Measurements from ENCODE around the gene STK39. TPM values are rescaled to one million over a fixed set of nuclear protein-coding genes. Genes with fewer than 3 reads are reported as not detected.
A peak's percentile ranks its signal among the peaks of the same experiment; 100 is the strongest.

The STK39 gene
- polyA plus RNA-seq, 1 donor from 2014 or later: 9.5 TPM

- H2AFZ ChIP-seq (ENCODE audit: low read depth, low read length): no peak overlapping the region
- no peaks in the 10 kb centered on the region for H3K36me3 ChIP-seq (ENCODE audit: insufficient read depth, low read length)
- no peak overlapping the region for H3K27ac ChIP-seq (ENCODE audit: low read length)
- H3K4me2 ChIP-seq (ENCODE audit: low read length): no peak overlapping the region
- H3K9me3 ChIP-seq (ENCODE audit: low read length): no peaks in the 10 kb centered on the region
- H3K79me2 ChIP-seq (replicated peaks; ENCODE audit: insufficient read depth, low read length): no peaks in the 10 kb centered on the region
- H3K4me3 ChIP-seq (ENCODE audit: low read length): no peak overlapping the region
- H3K27me3 ChIP-seq (ENCODE audit: insufficient read depth, low read depth, low read length): no peaks in the 10 kb centered on the region
- H3K9me2 ChIP-seq (ENCODE audit: insufficient read depth, low read length): no peaks in the 10 kb centered on the region
- H3K9ac ChIP-seq (ENCODE audit: low read length): no peak overlapping the region
- H3F3A ChIP-seq (ENCODE audit: insufficient read depth, low read length, poor library complexity, severe bottlenecking): no peaks in the 10 kb centered on the region
- H4K20me1 ChIP-seq (ENCODE audit: insufficient read depth): no peaks in the 10 kb centered on the region
- no peak for TF ChIP-seq RAD21 (conservative IDR thresholded peaks at IDR 0.05)
- TF ChIP-seq TAF1 (IDR thresholded peaks at IDR 0.05; ENCODE audit: low read depth): no peak
- TF ChIP-seq EZH2 (IDR thresholded peaks at IDR 0.05; ENCODE audit: borderline replicate concordance, insufficient read depth, low read length, poor library complexity, severe bottlenecking): no peak
- TF ChIP-seq POLR2AphosphoS5 (IDR thresholded peaks at IDR 0.05): no peak
- no peak for TF ChIP-seq MXI1 (conservative IDR thresholded peaks at IDR 0.05; ENCODE audit: poor library complexity, severe bottlenecking)
- TF ChIP-seq SMC3 (conservative IDR thresholded peaks at IDR 0.05; ENCODE audit: poor library complexity): no peak
- no peak for TF ChIP-seq EP300 (conservative IDR thresholded peaks at IDR 0.05; ENCODE audit: poor library complexity, severe bottlenecking)
- TF ChIP-seq, protein P1, sequence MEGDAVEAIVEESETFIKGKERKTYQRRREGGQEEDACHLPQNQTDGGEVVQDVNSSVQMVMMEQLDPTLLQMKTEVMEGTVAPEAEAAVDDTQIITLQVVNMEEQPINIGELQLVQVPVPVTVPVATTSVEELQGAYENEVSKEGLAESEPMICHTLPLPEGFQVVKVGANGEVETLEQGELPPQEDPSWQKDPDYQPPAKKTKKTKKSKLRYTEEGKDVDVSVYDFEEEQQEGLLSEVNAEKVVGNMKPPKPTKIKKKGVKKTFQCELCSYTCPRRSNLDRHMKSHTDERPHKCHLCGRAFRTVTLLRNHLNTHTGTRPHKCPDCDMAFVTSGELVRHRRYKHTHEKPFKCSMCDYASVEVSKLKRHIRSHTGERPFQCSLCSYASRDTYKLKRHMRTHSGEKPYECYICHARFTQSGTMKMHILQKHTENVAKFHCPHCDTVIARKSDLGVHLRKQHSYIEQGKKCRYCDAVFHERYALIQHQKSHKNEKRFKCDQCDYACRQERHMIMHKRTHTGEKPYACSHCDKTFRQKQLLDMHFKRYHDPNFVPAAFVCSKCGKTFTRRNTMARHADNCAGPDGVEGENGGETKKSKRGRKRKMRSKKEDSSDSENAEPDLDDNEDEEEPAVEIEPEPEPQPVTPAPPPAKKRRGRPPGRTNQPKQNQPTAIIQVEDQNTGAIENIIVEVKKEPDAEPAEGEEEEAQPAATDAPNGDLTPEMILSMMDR (IDR thresholded peaks at IDR 0.05; ENCODE audit: poor library complexity, severe bottlenecking): no peak
- TF ChIP-seq, protein P2, sequence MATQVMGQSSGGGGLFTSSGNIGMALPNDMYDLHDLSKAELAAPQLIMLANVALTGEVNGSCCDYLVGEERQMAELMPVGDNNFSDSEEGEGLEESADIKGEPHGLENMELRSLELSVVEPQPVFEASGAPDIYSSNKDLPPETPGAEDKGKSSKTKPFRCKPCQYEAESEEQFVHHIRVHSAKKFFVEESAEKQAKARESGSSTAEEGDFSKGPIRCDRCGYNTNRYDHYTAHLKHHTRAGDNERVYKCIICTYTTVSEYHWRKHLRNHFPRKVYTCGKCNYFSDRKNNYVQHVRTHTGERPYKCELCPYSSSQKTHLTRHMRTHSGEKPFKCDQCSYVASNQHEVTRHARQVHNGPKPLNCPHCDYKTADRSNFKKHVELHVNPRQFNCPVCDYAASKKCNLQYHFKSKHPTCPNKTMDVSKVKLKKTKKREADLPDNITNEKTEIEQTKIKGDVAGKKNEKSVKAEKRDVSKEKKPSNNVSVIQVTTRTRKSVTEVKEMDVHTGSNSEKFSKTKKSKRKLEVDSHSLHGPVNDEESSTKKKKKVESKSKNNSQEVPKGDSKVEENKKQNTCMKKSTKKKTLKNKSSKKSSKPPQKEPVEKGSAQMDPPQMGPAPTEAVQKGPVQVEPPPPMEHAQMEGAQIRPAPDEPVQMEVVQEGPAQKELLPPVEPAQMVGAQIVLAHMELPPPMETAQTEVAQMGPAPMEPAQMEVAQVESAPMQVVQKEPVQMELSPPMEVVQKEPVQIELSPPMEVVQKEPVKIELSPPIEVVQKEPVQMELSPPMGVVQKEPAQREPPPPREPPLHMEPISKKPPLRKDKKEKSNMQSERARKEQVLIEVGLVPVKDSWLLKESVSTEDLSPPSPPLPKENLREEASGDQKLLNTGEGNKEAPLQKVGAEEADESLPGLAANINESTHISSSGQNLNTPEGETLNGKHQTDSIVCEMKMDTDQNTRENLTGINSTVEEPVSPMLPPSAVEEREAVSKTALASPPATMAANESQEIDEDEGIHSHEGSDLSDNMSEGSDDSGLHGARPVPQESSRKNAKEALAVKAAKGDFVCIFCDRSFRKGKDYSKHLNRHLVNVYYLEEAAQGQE (IDR thresholded peaks at IDR 0.05; ENCODE audit: borderline replicate concordance): no peak
Measured at GRCh38 chr2:168120310-168120709, 127.1 kb downstream of the STK39 start.

- no peak overlapping the region for H3K27ac ChIP-seq (ENCODE audit: low read length)
- no peak overlapping the region for H3K9ac ChIP-seq (ENCODE audit: low read length)
- H3F3A ChIP-seq (ENCODE audit: insufficient read depth, low read length, poor library complexity, severe bottlenecking): no peaks in the 10 kb centered on the region
- no peaks in the 10 kb centered on the region for H4K20me1 ChIP-seq (ENCODE audit: insufficient read depth)
- no peak overlapping the region for H3K4me2 ChIP-seq (ENCODE audit: low read length)
- no peaks in the 10 kb centered on the region for H3K79me2 ChIP-seq (replicated peaks; ENCODE audit: insufficient read depth, low read length)
- no peak overlapping the region for H3K4me3 ChIP-seq (ENCODE audit: low read length)
- TF ChIP-seq EZH2 (IDR thresholded peaks at IDR 0.05; ENCODE audit: borderline replicate concordance, insufficient read depth, low read length, poor library complexity, severe bottlenecking) (no peak), SMC3 (conservative IDR thresholded peaks at IDR 0.05; ENCODE audit: poor library complexity) (peak; percentile 79), EP300 (conservative IDR thresholded peaks at IDR 0.05; ENCODE audit: poor library complexity, severe bottlenecking) (no peak), POLR2AphosphoS5 (IDR thresholded peaks at IDR 0.05) (no peak), MXI1 (conservative IDR thresholded peaks at IDR 0.05; ENCODE audit: poor library complexity, severe bottlenecking) (no peak), TAF1 (IDR thresholded peaks at IDR 0.05; ENCODE audit: low read depth) (no peak), RAD21 (conservative IDR thresholded peaks at IDR 0.05) (peak; percentile 71)
- TF ChIP-seq, protein P2 (IDR thresholded peaks at IDR 0.05; ENCODE audit: borderline replicate concordance): no peak
- TF ChIP-seq, protein P1 (IDR thresholded peaks at IDR 0.05; ENCODE audit: poor library complexity, severe bottlenecking): peak; percentile 72
- H2AFZ ChIP-seq (ENCODE audit: low read depth, low read length): no peak overlapping the region
- no peaks in the 10 kb centered on the region for H3K9me2 ChIP-seq (ENCODE audit: insufficient read depth, low read length)
- no peaks in the 10 kb centered on the region for H3K27me3 ChIP-seq (ENCODE audit: insufficient read depth, low read depth, low read length)
- H3K9me3 ChIP-seq (ENCODE audit: low read length): no peaks in the 10 kb centered on the region
- H3K36me3 ChIP-seq (ENCODE audit: insufficient read depth, low read length): no peaks in the 10 kb centered on the region
Measured at GRCh38 chr2:168119515-168120141, 127.8 kb downstream of the STK39 start.
